NCI-H526 (cell line): ENCODE results near the gene NAP1L5.
A peak's percentile ranks its signal among the peaks of the same experiment; 100 is the strongest.

Experiments
- DNase-seq, 2 experiments: peaks; one replicate each; lab custom pipeline; 2025; lab: John Stamatoyannopoulos, UW

Gene NAP1L5

GRCh38 chr4:88660446-88661294 is 37.0 kb downstream of the NAP1L5 start:
- DNase-seq: no peak

- no peak for DNase-seq
Measured at GRCh38 chr4:88659890-88660208, 37.8 kb downstream of the NAP1L5 start.

DNA sequence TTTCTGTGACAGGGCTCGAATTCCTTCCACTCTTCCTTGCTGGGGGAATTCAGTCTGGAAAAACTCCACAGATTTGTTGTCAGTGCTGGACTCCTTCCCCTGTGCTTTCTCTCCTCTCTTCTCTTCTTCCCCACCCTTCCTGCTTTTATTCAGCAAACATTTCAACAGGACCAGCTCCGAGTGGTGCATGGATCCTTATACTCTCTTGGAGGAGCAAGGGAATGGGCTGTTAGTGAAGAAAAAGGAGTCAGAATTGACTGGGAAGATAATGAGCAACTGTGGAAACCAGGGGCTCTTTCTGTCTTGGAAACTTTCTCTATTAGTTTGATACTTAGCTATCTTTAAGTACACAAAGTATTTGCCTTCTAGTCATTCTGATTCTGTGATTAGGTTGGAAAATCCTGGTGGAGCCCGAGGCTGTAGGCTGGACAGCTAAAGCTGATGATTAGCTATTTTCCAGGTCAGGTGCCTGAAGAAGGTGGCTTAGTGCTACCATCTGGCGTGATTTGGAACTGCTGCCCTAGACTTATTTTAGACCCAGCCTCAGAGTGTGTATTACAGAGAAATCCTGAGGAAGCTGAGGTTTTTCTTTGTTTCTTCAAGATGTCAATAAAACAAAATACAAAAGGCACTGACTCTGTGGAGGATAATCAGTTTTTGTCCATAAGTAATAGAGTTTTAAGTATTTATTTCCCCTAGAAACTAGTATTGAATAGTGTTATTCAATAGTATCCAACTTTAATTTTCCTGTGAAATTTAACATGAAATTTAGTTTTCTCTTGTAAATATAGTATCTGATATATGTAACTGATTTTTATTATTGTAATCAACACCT is 38.4 kb downstream of the NAP1L5 start:
- DNase-seq: peak in 1 of 2 experiments; percentile 57

GRCh38 chr4:88655226-88655625 is 42.4 kb downstream of the NAP1L5 start:
- DNase-seq: no peak

DNA sequence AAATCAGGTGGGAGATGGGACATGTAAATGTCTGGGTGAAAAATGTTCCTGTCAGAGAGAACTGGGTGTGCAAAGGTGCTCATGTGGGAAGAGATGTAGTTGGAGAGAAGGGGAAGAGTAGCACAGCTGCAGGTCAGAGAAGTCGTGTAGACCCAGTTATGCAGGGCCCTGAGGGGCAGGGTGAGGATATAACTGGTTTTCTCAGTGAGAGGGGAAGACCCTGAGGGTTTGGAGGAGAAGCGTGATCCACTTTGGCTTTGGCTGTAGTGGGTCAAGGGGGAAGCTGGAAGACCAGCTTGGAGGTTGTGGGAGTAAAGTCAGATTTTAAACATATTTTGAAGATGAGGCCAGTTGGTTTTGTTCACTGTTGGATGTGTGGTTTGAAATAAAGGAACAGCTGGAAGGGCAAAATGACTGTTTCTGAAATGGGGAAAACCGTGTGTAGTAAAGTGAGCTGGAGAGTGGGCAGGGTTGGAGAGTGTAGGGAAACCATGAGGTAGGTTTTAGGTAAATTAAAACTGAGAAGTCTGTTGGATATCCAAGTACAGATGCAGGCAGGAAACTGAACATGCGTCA is 44.2 kb downstream of the NAP1L5 start:
- no peak for DNase-seq

- DNase-seq: no peak
Measured at GRCh38 chr4:88649716-88650115, 47.9 kb downstream of the NAP1L5 start.

- peak in 1 of 2 experiments; percentile 2 for DNase-seq
Measured at GRCh38 chr4:88646528-88647280, 50.9 kb downstream of the NAP1L5 start.

DNA sequence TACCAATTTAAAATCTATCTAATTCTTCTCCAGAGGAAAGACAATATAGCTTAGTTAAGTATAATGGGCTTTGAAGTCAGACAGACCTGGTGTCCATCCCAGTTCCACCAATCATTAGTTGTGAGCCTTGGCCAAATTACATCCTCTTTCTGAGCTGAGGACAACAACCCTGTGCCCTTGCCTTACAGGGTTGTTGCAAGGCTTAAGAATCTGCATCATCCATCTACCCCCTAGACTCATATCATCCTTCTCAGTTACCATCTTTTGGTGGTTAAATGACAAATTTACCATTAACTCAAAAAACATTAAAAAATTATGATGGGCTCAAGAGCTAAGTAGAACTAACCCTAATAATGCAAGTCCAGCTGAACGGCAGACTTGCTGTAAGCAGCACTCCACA is 51.6 kb downstream of the NAP1L5 start:
- DNase-seq: no peak
